Stimulated activated CD8-positive, alpha-beta memory T cell treated with anti-CD3 and anti-CD28 coated beads, Interleukin-4, amount 100 ng/mL, for 24 hours (primary cell): ENCODE measurements around the gene P2RY6.
A peak's percentile ranks its signal among the peaks of the same experiment; 100 is the strongest.

Experiments used
- DNase-seq: peaks from one replicate; pipeline ENCODE4 v3.0.0-alpha.2; 2020; ENCODE audit warnings: low read depth

Gene P2RY6

GRCh38 chr11:73237471-73238290 is 34.5 kb upstream of the P2RY6 start:
- DNase-seq: no peak

- no peak for DNase-seq
Measured at GRCh38 chr11:73239111-73239521, 33.0 kb upstream of the P2RY6 start.

GRCh38 chr11:73239571-73240189 is 32.5 kb upstream of the P2RY6 start:
- no peak for DNase-seq

GRCh38 chr11:73240190-73240781 is 31.9 kb upstream of the P2RY6 start:
- no peak for DNase-seq

- no peak for DNase-seq
Measured at GRCh38 chr11:73241300-73241699, 30.8 kb upstream of the P2RY6 start.

GRCh38 chr11:73242251-73243092 is 29.7 kb upstream of the P2RY6 start:
- DNase-seq: peak; percentile 64

- no peak for DNase-seq
Measured at GRCh38 chr11:73243093-73243485, 29.0 kb upstream of the P2RY6 start.

- DNase-seq: no peak
Measured at GRCh38 chr11:73244589-73245240, 27.4 kb upstream of the P2RY6 start.

- DNase-seq: no peak
Measured at GRCh38 chr11:73245461-73245860, 26.7 kb upstream of the P2RY6 start.

GRCh38 chr11:73246303-73246702 is 25.8 kb upstream of the P2RY6 start:
- DNase-seq: no peak

GRCh38 chr11:73248526-73249185 is 23.5 kb upstream of the P2RY6 start:
- DNase-seq: no peak

- no peak for DNase-seq
Measured at GRCh38 chr11:73249304-73249703, 22.8 kb upstream of the P2RY6 start.

- DNase-seq: no peak
Measured at GRCh38 chr11:73249853-73250783, 22.0 kb upstream of the P2RY6 start.

GRCh38 chr11:73252577-73253191 is 19.5 kb upstream of the P2RY6 start:
- DNase-seq: no peak

GRCh38 chr11:73257342-73258103 is 14.6 kb upstream of the P2RY6 start:
- DNase-seq: no peak

- no peak for DNase-seq
Measured at GRCh38 chr11:73258104-73259035, 13.8 kb upstream of the P2RY6 start.

GRCh38 chr11:73259406-73260126 is 12.6 kb upstream of the P2RY6 start:
- DNase-seq: no peak
